Right ventricle myocardium inferior (tissue), 1 donor: ENCODE measurements around the gene EFCAB8. TPM values are rescaled to one million over a fixed set of nuclear protein-coding genes. Genes with fewer than 3 reads are reported as not detected.
"Not testable (repeated sequence)": the region's sequence is repeated elsewhere in the genome, so short reads cannot be mapped to it uniquely, and the experiment has no call there.

Experiments used
- ATAC-seq: fragments of 200-7000 bp; cut with Tn5 transposase; one replicate; pipeline ENCODE4 v1.9.1; 2020; ENCODE audit warnings: mild to moderate bottlenecking, moderate library complexity
- DNase-seq: peaks from one replicate; pipeline ENCODE4 v3.0.0; 2021; ENCODE audit errors: missing footprints
- intact Hi-C: fragments of 100-400 bp; cut with DNase I; formaldehyde crosslinking; loops from one replicate; pipeline ENCODE4 v1.11.0; 2022
- total RNA-seq: library from RNA; stranded (reverse); fragmentation: NEBNext Ultra II Directional; extraction: Animal tissue kit (Norgen Biotek cat#: 25700); gene quantifications from one replicate; pipeline ENCODE4 v1.2.1, GENCODE V29; 2021
- donor health status: DM: no; HTN: yes; CAD: no; lungs with severe emphysema.

EFCAB8 gene
- total RNA-seq, 1 donor from 2014 or later = 0.43 TPM

GRCh38 chr20:32974204-32975064 is 115.7 kb downstream of the EFCAB8 start:
- intact Hi-C loops, ATAC-seq, DNase-seq: not testable (repeated sequence)

- ATAC-seq, DNase-seq, intact Hi-C loops: not testable (repeated sequence)
Measured at GRCh38 chr20:32975121-32975520, 116.4 kb downstream of the EFCAB8 start.

- DNase-seq (no peak), ATAC-seq (peak; percentile 81)
- intact Hi-C loops = no loop called here
Measured at GRCh38 chr20:32975698-32976674, 117.3 kb downstream of the EFCAB8 start.

- DNase-seq = no peak
- intact Hi-C loops = no loop called here
- ATAC-seq = no peak
Measured at GRCh38 chr20:32976746-32977145, 118.0 kb downstream of the EFCAB8 start.

- no peak for DNase-seq
- intact Hi-C loops = no loop called here
- ATAC-seq = no peak
Measured at GRCh38 chr20:32977281-32978008, 118.7 kb downstream of the EFCAB8 start.

- intact Hi-C loops = no loop called here
- ATAC-seq = no peak
- DNase-seq = no peak
Measured at GRCh38 chr20:32978009-32978335, 119.2 kb downstream of the EFCAB8 start.

- intact Hi-C loops = no loop called here
- no peak for ATAC-seq
- no peak for DNase-seq
Measured at GRCh38 chr20:32979201-32979998, 120.7 kb downstream of the EFCAB8 start.

GRCh38 chr20:32980131-32980941 is 121.6 kb downstream of the EFCAB8 start:
- intact Hi-C loops = no loop called here
- no peak for DNase-seq
- ATAC-seq = no peak

GRCh38 chr20:32980990-32981389 is 122.3 kb downstream of the EFCAB8 start:
- no peak for DNase-seq
- no peak for ATAC-seq
- intact Hi-C loops = no loop called here

GRCh38 chr20:32982617-32983458 is 124.1 kb downstream of the EFCAB8 start:
- peak; percentile 88 for ATAC-seq
- DNase-seq = no peak

GRCh38 chr20:32983459-32984112 is 124.9 kb downstream of the EFCAB8 start:
- intact Hi-C loops = no loop called here
- ATAC-seq (no peak), DNase-seq (no peak)

More at GRCh38 chr20:32982617-32983458, 124.1 kb downstream of the EFCAB8 start:
- intact Hi-C loops = no loop called here

GRCh38 chr20:32984196-32984595 is 125.5 kb downstream of the EFCAB8 start:
- DNase-seq (no peak), ATAC-seq (no peak)
- intact Hi-C loops = no loop called here

- intact Hi-C loops = no loop called here
- DNase-seq (no peak), ATAC-seq (no peak)
Measured at GRCh38 chr20:32984631-32985354, 126.1 kb downstream of the EFCAB8 start.

GRCh38 chr20:32985596-32985995 is 126.9 kb downstream of the EFCAB8 start:
- intact Hi-C loops = no loop called here
- no peak for DNase-seq
- no peak for ATAC-seq

GRCh38 chr20:32986331-32986966 is 127.7 kb downstream of the EFCAB8 start:
- ATAC-seq (no peak), DNase-seq (no peak)
- intact Hi-C loops = no loop called here
